Parathyroid adenoma (tissue), 2 donors: ENCODE measurements around the gene WFS1.

Source experiments
- H2AFZ ChIP-seq: fragments of 300-600 bp; sonication (generic); one replicate; pipeline ENCODE4 v1.7.0; 2017; ENCODE audit warnings: antibody characterized with exemption, mild to moderate bottlenecking
- H3K27ac ChIP-seq: fragments of 300-600 bp; sonication (generic); one replicate; pipeline ENCODE4 v1.7.0; 2017
- H3K27me3 ChIP-seq: fragments of 300-600 bp; sonication (generic); one replicate; pipeline ENCODE4 v1.7.0; 2017; ENCODE audit warnings: low read length; ENCODE audit not compliant: control insufficient read depth, insufficient read depth
- H3K36me3 ChIP-seq: fragments of 300-600 bp; sonication (generic); one replicate; pipeline ENCODE4 v1.7.0; 2017; ENCODE audit warnings: low read length; ENCODE audit not compliant: control insufficient read depth, insufficient read depth
- H3K4me1 ChIP-seq: fragments of 300-600 bp; sonication (generic); one replicate; pipeline ENCODE4 v1.7.0; 2017; ENCODE audit warnings: control low read depth
- H3K4me2 ChIP-seq: fragments of 300-600 bp; sonication (generic); one replicate; pipeline ENCODE4 v1.7.0; 2017; ENCODE audit warnings: low read length
- H3K4me3 ChIP-seq: fragments of 300-600 bp; sonication (generic); one replicate; pipeline ENCODE4 v1.7.0; 2017; ENCODE audit warnings: low read depth, low read length
- H3K79me2 ChIP-seq: fragments of 300-600 bp; sonication (generic); one replicate; pipeline ENCODE4 v1.7.0; 2017; ENCODE audit warnings: control low read depth
- H3K9ac ChIP-seq: fragments of 300-600 bp; sonication (generic); one replicate; pipeline ENCODE4 v1.7.0; 2017; ENCODE audit warnings: mild to moderate bottlenecking
- H3K9me3 ChIP-seq: fragments of 300-600 bp; sonication (generic); one replicate; pipeline ENCODE4 v1.7.0; 2017; ENCODE audit warnings: low read length; ENCODE audit not compliant: control insufficient read depth
- CTCF ChIP-seq: fragments of 300-600 bp; sonication (generic); IDR thresholded peaks from one replicate; pipeline ENCODE4 v1.7.0; 2017; ENCODE audit warnings: antibody characterized with exemption, mild to moderate bottlenecking
- donor health status: primary hyperparathyroidism.

Gene WFS1

GRCh38 chr4:6340446-6341015 is 70.9 kb downstream of the WFS1 start:
- no peaks in the 10 kb centered on the region for H3K79me2 ChIP-seq
- no peak for TF ChIP-seq CTCF
- no peaks in the 10 kb centered on the region for H3K4me1 ChIP-seq
- no peaks in the 10 kb centered on the region for H3K36me3 ChIP-seq
- H3K27ac ChIP-seq, result no peak overlapping the region
- no peak overlapping the region for H3K4me3 ChIP-seq
- H3K9me3 ChIP-seq, result no peaks in the 10 kb centered on the region
- no peak overlapping the region for H3K4me2 ChIP-seq
- H3K9ac ChIP-seq, result no peak overlapping the region
- H3K27me3 ChIP-seq, result peaks cover 4% of the 10 kb centered on the region
- H2AFZ ChIP-seq, result no peak overlapping the region

DNA sequence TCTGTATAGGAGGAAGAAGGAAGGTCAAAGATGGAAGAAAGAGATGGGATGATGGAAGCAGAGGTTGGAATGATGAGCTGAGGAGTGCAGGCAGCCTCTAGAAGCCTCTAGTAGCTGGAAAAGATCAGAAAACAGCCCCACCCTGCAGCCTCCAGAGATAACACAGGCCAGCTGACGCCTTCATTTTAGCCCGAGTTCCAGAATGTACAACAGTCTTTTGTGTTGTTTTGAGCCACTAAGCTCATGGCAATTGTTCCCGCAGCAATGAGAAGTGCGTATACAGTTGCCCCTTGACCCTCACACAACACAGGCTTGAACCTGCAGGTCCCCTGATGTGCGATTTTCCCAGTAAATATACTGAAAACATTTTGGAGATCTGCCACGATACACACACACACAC is 72.0 kb downstream of the WFS1 start:
- Histone ChIP-seq H3K4me1 (no peaks in the 10 kb centered on the region), H3K36me3 (no peaks in the 10 kb centered on the region), H3K27me3 (peaks cover 4% of the 10 kb centered on the region)

GRCh38 chr4:6342530-6343293 is 73.1 kb downstream of the WFS1 start:
- Histone ChIP-seq H3K4me3 (no peak overlapping the region), H3K9ac (no peak overlapping the region), H3K27ac (no peak overlapping the region), H3K4me1 (no peaks in the 10 kb centered on the region), H2AFZ (no peak overlapping the region), H3K36me3 (no peaks in the 10 kb centered on the region), H3K4me2 (no peak overlapping the region), H3K79me2 (no peaks in the 10 kb centered on the region), H3K9me3 (no peaks in the 10 kb centered on the region), H3K27me3 (peaks cover 4% of the 10 kb centered on the region)
- no peak for TF ChIP-seq CTCF

More for the DNA sequence above, 72.0 kb downstream of the WFS1 start:
- Histone ChIP-seq H3K9me3 (no peaks in the 10 kb centered on the region), H3K27ac (no peak overlapping the region), H3K79me2 (no peaks in the 10 kb centered on the region), H3K4me3 (no peak overlapping the region), H3K9ac (no peak overlapping the region), H2AFZ (no peak overlapping the region), H3K4me2 (no peak overlapping the region)
- TF ChIP-seq CTCF, result no peak

DNA sequence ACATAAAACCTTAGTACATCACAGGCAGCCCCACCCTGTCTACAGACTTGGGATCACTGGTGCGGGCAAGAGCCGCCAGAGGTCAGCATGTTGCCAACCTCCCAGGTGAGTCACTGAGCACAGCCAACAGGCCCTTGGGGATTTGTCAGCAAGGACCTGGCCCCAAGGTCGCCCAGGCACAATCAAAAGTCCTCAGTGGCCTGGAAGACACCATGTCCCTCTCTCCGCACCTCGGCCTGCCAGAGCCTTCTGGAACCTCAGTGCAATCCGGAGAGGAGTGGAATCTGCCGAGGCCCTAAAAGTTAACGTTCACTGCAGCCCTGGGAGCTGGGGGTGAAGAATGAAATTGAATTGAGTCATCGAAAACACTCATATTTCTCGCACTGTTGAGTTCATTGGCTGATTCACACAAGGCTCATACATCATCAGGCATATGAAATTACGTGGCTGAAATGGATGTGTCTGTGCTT is 74.3 kb downstream of the WFS1 start:
- no peak overlapping the region for H2AFZ ChIP-seq
- no peaks in the 10 kb centered on the region for H3K4me1 ChIP-seq
- no peak for TF ChIP-seq CTCF
- no peaks in the 10 kb centered on the region for H3K9me3 ChIP-seq
- no peaks in the 10 kb centered on the region for H3K36me3 ChIP-seq
- H3K79me2 ChIP-seq, result no peaks in the 10 kb centered on the region
- no peaks in the 10 kb centered on the region for H3K27me3 ChIP-seq
- no peak overlapping the region for H3K4me3 ChIP-seq
- H3K27ac ChIP-seq, result no peak overlapping the region
- H3K9ac ChIP-seq, result no peak overlapping the region
- H3K4me2 ChIP-seq, result no peak overlapping the region
